HG03196 (cell line): ENCODE results near the gene WDR37.
"Not testable (repeated sequence)": the region's sequence is repeated elsewhere in the genome, so short reads cannot be mapped to it uniquely, and the experiment has no call there.

Source experiments
- ATAC-seq: cut with Tn5 transposase; IDR thresholded peaks from one replicate; pipeline ENCODE4 v1.9.1; 2021; ENCODE audit not compliant: unreplicated experiment

WDR37 gene

GRCh38 chr10:1149793-1150637 lies 93.8 kb downstream of the WDR37 start:
- no peak for ATAC-seq

GRCh38 chr10:1150638-1150955 lies 94.4 kb downstream of the WDR37 start:
- no peak for ATAC-seq

GRCh38 chr10:1151076-1152033 lies 95.2 kb downstream of the WDR37 start:
- no peak for ATAC-seq

GRCh38 chr10:1152386-1153250 lies 96.4 kb downstream of the WDR37 start:
- no peak for ATAC-seq

- ATAC-seq: no peak
Observed at GRCh38 chr10:1153251-1153763, 97.1 kb downstream of the WDR37 start.

GRCh38 chr10:1153805-1154351 lies 97.7 kb downstream of the WDR37 start:
- ATAC-seq: no peak

GRCh38 chr10:1154531-1155295 lies 98.5 kb downstream of the WDR37 start:
- no peak for ATAC-seq

GRCh38 chr10:1155791-1156615 lies 99.8 kb downstream of the WDR37 start:
- no peak for ATAC-seq

- no peak for ATAC-seq
Observed at GRCh38 chr10:1156616-1156886, 100.4 kb downstream of the WDR37 start.

- ATAC-seq: no peak
Observed at GRCh38 chr10:1156921-1157614, 100.9 kb downstream of the WDR37 start.

GRCh38 chr10:1157615-1157933 lies 101.4 kb downstream of the WDR37 start:
- no peak for ATAC-seq

GRCh38 chr10:1158066-1158465 lies 101.9 kb downstream of the WDR37 start:
- no peak for ATAC-seq

GRCh38 chr10:1158536-1158935 lies 102.4 kb downstream of the WDR37 start:
- not testable (repeated sequence) for ATAC-seq

GRCh38 chr10:1159131-1160061 lies 103.2 kb downstream of the WDR37 start:
- no peak for ATAC-seq

GRCh38 chr10:1160561-1161314 lies 104.6 kb downstream of the WDR37 start:
- ATAC-seq: no peak

GRCh38 chr10:1161315-1161673 lies 105.1 kb downstream of the WDR37 start:
- not testable (repeated sequence) for ATAC-seq
